Upper lobe of left lung (tissue), 6 donors: ENCODE results near the gene ATP7A. TPM values are rescaled to one million over a fixed set of nuclear protein-coding genes. Genes with fewer than 3 reads are reported as not detected.

ENCODE experiments used
- ATAC-seq, 2 donors: fragments of 200-7000 bp; cut with Tn5 transposase; one replicate each; pipeline ENCODE4 v1.9.1; 2022; ENCODE audit warnings: mild to moderate bottlenecking in 2 of 2, moderate library complexity in 2 of 2; ENCODE audit not compliant: low FRiP score in 2 of 2
- DNase-seq, 2 donors: peaks; one replicate each; pipeline ENCODE4 v3.0.0-alpha.2; 2019 to 2020
- H3K27ac ChIP-seq, 4 donors: fragments of 200-600 bp; sonication (generic); one replicate each; pipeline ENCODE4 v1.5.1; 2016 to 2019
- H3K27me3 ChIP-seq, 4 donors: fragments of 200-600 bp; sonication (generic); one replicate each; pipeline ENCODE4 v1.5.1; 2017 to 2019
- H3K36me3 ChIP-seq, 4 donors: fragments of 200-600 bp; sonication (generic); one replicate each; pipeline ENCODE4 v1.5.1; 2016 to 2019
- H3K4me1 ChIP-seq, 4 donors: fragments of 200-600 bp; sonication (generic); one replicate each; pipeline ENCODE4 v1.5.1; 2018 to 2019
- H3K4me3 ChIP-seq, 4 donors: fragments of 200-600 bp; sonication (generic); one replicate each; pipeline ENCODE4 v1.5.1; 2017 to 2019; ENCODE audit warnings: mild to moderate bottlenecking in 2 of 4, moderate library complexity in 1 of 4
- H3K9me3 ChIP-seq, 4 donors: fragments of 200-600 bp; sonication (generic); one replicate each; pipeline ENCODE4 v1.5.1; 2018 to 2019
- CTCF ChIP-seq, 6 experiments: fragments of 450-650 bp in 4 of 6; fragments of 200-600 bp in 2 of 6; sonication (generic) in 2 of 6; IDR thresholded peaks; one replicate each; pipeline ENCODE4 v1.5.1; 2016 to 2019; ENCODE audit warnings: antibody characterized with exemption in 6 of 6
- EP300 ChIP-seq, 4 donors: sonication (generic); formaldehyde crosslinking; IDR thresholded peaks; one replicate each; pipeline ENCODE4 v1.5.1; 2017; ENCODE audit warnings: antibody characterized with exemption in 4 of 4, control low read depth in 2 of 4
- POLR2A ChIP-seq, 4 donors: fragments of 450-650 bp; IDR thresholded peaks; one replicate each; pipeline ENCODE4 v1.5.1; 2016 to 2017; ENCODE audit warnings: antibody characterized with exemption in 4 of 4, mild to moderate bottlenecking in 2 of 4
- POLR2AphosphoS5 ChIP-seq, 2 donors: sonication (generic); formaldehyde crosslinking; IDR thresholded peaks; one replicate each; pipeline ENCODE4 v1.5.1; 2017; ENCODE audit warnings: antibody characterized with exemption in 2 of 2
- WGBS, 2 donors: methylation state at CpG; one replicate each; pipeline ENCODE4 v1.1.5; 2017 to 2018; 5-methylcytosine and 5-hydroxymethylcytosine counted together
- total RNA-seq, 6 donors: library from RNA; depleted of rRNA in 4 of 6; stranded (reverse); fragments of >200 nt in 4 of 6; gene quantifications; one replicate each; pipeline versions ENCODE4 v1.1.0 to v1.2.1, GENCODE V29; 2016 to 2021
- donor health status: DM: no; HTN: no; CAD: no; lungs with moderate emphysema.
- donor health status: DM: no; HTN: yes; CAD: no; lungs with severe emphysema.

Gene ATP7A
- total RNA-seq, 6 donors from 2014 or later, result 6.9 to 23.1 (median 11.7) TPM

GRCh38 chrX:78035061-78035460 is 124.6 kb downstream of the ATP7A start:
- no peak for DNase-seq
- no peaks in the 10 kb centered on the region for H3K27me3 ChIP-seq
- H3K4me1 ChIP-seq, result no peaks in the 10 kb centered on the region
- H3K9me3 ChIP-seq, result no peaks in the 10 kb centered on the region
- TF ChIP-seq EP300 (IDR thresholded peaks at IDR 0.05), result no peak
- TF ChIP-seq CTCF (IDR thresholded peaks at IDR 0.05), result no peak
- TF ChIP-seq POLR2A (IDR thresholded peaks at IDR 0.05), result no peak
- no peak for TF ChIP-seq POLR2AphosphoS5 (IDR thresholded peaks at IDR 0.05)
- no peak for ATAC-seq
- H3K4me3 ChIP-seq, result no peak overlapping the region
- WGBS, 2 donors, result 77 to 94% methylated on average over 6 of the region's 6 CpGs
- no peak overlapping the region for H3K27ac ChIP-seq
- H3K36me3 ChIP-seq, result peaks cover 0 to 6% (median 3%) of the 10 kb centered on the region in 4 donors

DNA sequence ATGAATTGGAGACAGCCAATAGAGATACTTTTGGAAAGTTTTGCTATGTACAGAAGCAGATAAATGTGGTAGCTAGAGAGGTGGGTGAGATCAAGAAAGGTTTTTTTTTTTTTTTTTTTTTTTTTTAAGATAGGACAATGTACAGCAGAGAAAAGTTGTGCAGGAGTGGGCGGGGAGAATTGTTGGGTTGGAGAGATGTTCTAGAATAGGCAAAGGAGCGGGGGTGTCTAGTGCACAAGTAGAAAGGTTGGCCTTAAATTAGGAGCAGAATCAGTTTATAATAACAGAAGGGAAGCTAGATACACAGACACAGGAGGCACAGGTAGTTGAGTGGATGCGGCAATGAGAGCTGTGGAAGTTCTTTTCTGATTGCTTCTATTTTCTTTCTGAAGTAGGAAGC is 127.4 kb downstream of the ATP7A start:
- no peak for DNase-seq
- peaks cover 0 to 6% (median 3%) of the 10 kb centered on the region in 4 donors for H3K36me3 ChIP-seq
- no peaks in the 10 kb centered on the region for H3K4me1 ChIP-seq
- ATAC-seq, result no peak
- WGBS, 2 donors, result 88 to 98% methylated on average over 3 of the region's 3 CpGs
- no peak overlapping the region for H3K4me3 ChIP-seq
- no peaks in the 10 kb centered on the region for H3K9me3 ChIP-seq
- no peaks in the 10 kb centered on the region for H3K27me3 ChIP-seq
- TF ChIP-seq CTCF (IDR thresholded peaks at IDR 0.05), result no peak
- TF ChIP-seq EP300 (IDR thresholded peaks at IDR 0.05), result no peak
- no peak for TF ChIP-seq POLR2AphosphoS5 (IDR thresholded peaks at IDR 0.05)
- TF ChIP-seq POLR2A (IDR thresholded peaks at IDR 0.05), result no peak
- H3K27ac ChIP-seq, result no peak overlapping the region

GRCh38 chrX:78042601-78043000 is 132.1 kb downstream of the ATP7A start:
- H3K27me3 ChIP-seq, result no peaks in the 10 kb centered on the region
- 88 to 100% methylated on average over 1 of the region's 1 CpG for WGBS, 2 donors

DNA sequence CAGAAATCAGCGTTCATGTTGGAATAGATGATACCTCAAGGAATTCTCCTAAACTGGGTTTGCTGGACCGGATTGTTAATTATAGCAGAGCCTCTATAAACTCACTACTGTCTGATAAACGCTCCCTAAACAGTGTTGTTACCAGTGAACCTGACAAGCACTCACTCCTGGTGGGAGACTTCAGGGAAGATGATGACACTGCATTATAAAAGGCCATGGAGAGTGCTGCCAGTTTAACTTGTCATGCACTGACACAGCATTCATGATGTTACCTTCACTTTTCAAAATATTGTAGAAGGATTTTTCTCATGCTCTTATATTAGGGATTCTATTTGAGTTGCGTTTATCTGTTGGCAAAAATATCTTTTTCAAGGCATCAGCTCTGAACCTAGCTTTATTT is 135.9 kb downstream of the ATP7A start:
- H3K4me1 ChIP-seq, result no peaks in the 10 kb centered on the region
- TF ChIP-seq POLR2A (IDR thresholded peaks at IDR 0.05), result no peak
- no peak for TF ChIP-seq CTCF (IDR thresholded peaks at IDR 0.05)
- TF ChIP-seq EP300 (IDR thresholded peaks at IDR 0.05), result no peak
- TF ChIP-seq POLR2AphosphoS5 (IDR thresholded peaks at IDR 0.05), result no peak
- H3K9me3 ChIP-seq, result no peaks in the 10 kb centered on the region
- no peak for ATAC-seq
- WGBS, 2 donors, result 60 to 100% methylated on average over 4 of the region's 4 CpGs
- H3K4me3 ChIP-seq, result no peak overlapping the region
- H3K36me3 ChIP-seq, result no peaks in the 10 kb centered on the region
- DNase-seq, result no peak
- no peaks in the 10 kb centered on the region for H3K27me3 ChIP-seq
- H3K27ac ChIP-seq, result no peak overlapping the region

More at GRCh38 chrX:78042601-78043000, 132.1 kb downstream of the ATP7A start:
- no peak overlapping the region for H3K27ac ChIP-seq
- DNase-seq (no peak), ATAC-seq (no peak)
- H3K9me3 ChIP-seq, result no peaks in the 10 kb centered on the region
- no peaks in the 10 kb centered on the region for H3K4me1 ChIP-seq
- no peak overlapping the region for H3K4me3 ChIP-seq
- no peak for TF ChIP-seq POLR2A (IDR thresholded peaks at IDR 0.05)
- TF ChIP-seq POLR2AphosphoS5 (IDR thresholded peaks at IDR 0.05), result no peak
- no peak for TF ChIP-seq CTCF (IDR thresholded peaks at IDR 0.05)
- TF ChIP-seq EP300 (IDR thresholded peaks at IDR 0.05), result no peak
- no peaks in the 10 kb centered on the region for H3K36me3 ChIP-seq

- no peak for TF ChIP-seq CTCF (IDR thresholded peaks at IDR 0.05)
- no peak for TF ChIP-seq POLR2AphosphoS5 (IDR thresholded peaks at IDR 0.05)
- no peak for TF ChIP-seq EP300 (IDR thresholded peaks at IDR 0.05)
- no peak for TF ChIP-seq POLR2A (IDR thresholded peaks at IDR 0.05)
- no peak overlapping the region for H3K27ac ChIP-seq
- no peaks in the 10 kb centered on the region for H3K36me3 ChIP-seq
Observed at GRCh38 chrX:78048052-78048451, 137.6 kb downstream of the ATP7A start.

More at GRCh38 chrX:78048052-78048451, 137.6 kb downstream of the ATP7A start:
- H3K27me3 ChIP-seq, result no peaks in the 10 kb centered on the region
- no peaks in the 10 kb centered on the region for H3K4me1 ChIP-seq
- DNase-seq, result no peak
- H3K9me3 ChIP-seq, result no peaks in the 10 kb centered on the region
- ATAC-seq, result no peak
- H3K4me3 ChIP-seq, result no peak overlapping the region
- WGBS, 2 donors, result 66 to 84% methylated on average over 2 of the region's 2 CpGs
